BE2C (cell line): ENCODE results near the gene CREG1.

Source experiments
- DNase-seq: peaks from one replicate; pipeline ENCODE4 v3.0.0-alpha.2; 2020
- H3K27me3 ChIP-seq: fragments of 250-450 bp; sonication (Bioruptor Pico); 2 replicates; pipeline ENCODE4 v1.5.1; 2020; ENCODE audit warnings: mild to moderate bottlenecking
- H3K36me3 ChIP-seq: fragments of 250-450 bp; sonication (Bioruptor Pico); 2 replicates; pipeline ENCODE4 v1.5.1; 2020; ENCODE audit warnings: mild to moderate bottlenecking
- H3K4me1 ChIP-seq: fragments of 250-450 bp; sonication (Bioruptor Pico); 2 replicates; pipeline ENCODE4 v1.5.1; 2020
- H3K4me3 ChIP-seq: 2 replicates; pipeline ENCODE4 v1.5.1; 2011; ENCODE audit warnings: low read depth, low read length
- H3K9me3 ChIP-seq: fragments of 250-450 bp; sonication (Bioruptor Pico); 2 replicates; pipeline ENCODE4 v1.5.1; 2020
- TF ChIP-seq, protein P1 (sequence below): IDR thresholded peaks from 2 replicates; pipeline ENCODE4 v1.5.1; 2012; ENCODE audit warnings: mild to moderate bottlenecking, low read depth, low read length

CREG1 gene

DNA sequence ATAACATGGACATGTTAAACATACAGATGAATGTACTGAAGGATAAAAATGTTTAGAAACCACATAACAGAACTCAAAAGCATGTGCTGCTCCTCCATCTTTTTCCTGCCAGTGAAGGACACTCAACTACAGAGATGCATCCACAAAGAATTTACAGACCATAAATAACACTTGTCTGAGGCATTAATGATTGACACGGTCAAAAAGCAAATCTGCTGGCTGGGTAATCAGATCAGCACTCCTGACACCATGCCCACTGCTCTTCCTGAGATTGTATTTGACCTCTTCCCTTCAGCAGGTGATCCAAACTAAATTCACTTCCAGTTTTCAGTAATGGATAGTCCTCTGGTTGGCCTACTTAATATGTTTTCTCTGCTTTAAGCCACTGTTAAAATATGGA is 6.6 kb downstream of the CREG1 start:
- no peaks in the 10 kb centered on the region for H3K27me3 ChIP-seq
- H3K4me3 ChIP-seq, result no peak overlapping the region
- H3K36me3 ChIP-seq, result no peaks in the 10 kb centered on the region; the same call in 1 of the 2 replicates
- H3K9me3 ChIP-seq, result no peaks in the 10 kb centered on the region
- no peaks in the 10 kb centered on the region for H3K4me1 ChIP-seq
- DNase-seq, result no peak
- TF ChIP-seq, protein P1, sequence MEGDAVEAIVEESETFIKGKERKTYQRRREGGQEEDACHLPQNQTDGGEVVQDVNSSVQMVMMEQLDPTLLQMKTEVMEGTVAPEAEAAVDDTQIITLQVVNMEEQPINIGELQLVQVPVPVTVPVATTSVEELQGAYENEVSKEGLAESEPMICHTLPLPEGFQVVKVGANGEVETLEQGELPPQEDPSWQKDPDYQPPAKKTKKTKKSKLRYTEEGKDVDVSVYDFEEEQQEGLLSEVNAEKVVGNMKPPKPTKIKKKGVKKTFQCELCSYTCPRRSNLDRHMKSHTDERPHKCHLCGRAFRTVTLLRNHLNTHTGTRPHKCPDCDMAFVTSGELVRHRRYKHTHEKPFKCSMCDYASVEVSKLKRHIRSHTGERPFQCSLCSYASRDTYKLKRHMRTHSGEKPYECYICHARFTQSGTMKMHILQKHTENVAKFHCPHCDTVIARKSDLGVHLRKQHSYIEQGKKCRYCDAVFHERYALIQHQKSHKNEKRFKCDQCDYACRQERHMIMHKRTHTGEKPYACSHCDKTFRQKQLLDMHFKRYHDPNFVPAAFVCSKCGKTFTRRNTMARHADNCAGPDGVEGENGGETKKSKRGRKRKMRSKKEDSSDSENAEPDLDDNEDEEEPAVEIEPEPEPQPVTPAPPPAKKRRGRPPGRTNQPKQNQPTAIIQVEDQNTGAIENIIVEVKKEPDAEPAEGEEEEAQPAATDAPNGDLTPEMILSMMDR, result no peak

- H3K4me1 ChIP-seq, result no peaks in the 10 kb centered on the region
- H3K4me3 ChIP-seq, result no peak overlapping the region
- TF ChIP-seq, protein P1, result no peak
- no peaks in the 10 kb centered on the region; the same call in 1 of the 2 replicates for H3K36me3 ChIP-seq
- no peaks in the 10 kb centered on the region for H3K27me3 ChIP-seq
- DNase-seq, result no peak
- H3K9me3 ChIP-seq, result no peaks in the 10 kb centered on the region
Measured at GRCh38 chr1:167545349-167545748, 8.2 kb downstream of the CREG1 start.

DNA sequence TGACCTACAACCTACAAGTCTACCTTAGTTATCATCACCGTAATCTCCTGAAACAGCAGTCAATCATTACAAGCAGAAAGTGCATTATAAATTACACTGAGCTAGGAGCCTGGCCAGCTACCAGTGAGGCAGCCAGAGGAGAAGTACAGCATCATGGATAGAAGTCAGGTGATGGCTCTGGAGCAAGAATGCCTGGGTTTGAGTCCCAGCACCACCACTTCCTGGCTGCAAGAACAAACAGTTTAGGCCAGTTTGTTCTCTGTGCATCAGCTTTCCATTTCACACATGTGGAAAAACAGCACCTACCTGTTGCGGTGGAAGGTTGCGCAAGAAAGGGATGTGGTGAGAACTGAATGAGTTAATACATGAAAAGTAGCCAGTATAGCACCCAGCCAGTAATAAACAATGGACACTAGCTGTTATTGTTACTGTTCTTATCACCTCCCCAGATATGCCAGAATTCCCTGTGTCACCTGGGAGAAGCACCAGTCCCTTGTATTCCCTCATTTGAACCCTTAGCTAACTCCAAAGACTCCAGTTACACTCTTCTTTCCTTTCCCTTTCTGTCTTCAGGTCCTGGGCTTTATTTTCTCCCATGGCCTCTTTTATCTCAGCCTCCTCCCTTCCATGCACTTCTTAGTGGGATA is 9.0 kb downstream of the CREG1 start:
- no peak for DNase-seq
- H3K4me1 ChIP-seq, result no peaks in the 10 kb centered on the region
- H3K4me3 ChIP-seq, result no peak overlapping the region
- no peaks in the 10 kb centered on the region; the same call in 1 of the 2 replicates for H3K36me3 ChIP-seq
- no peaks in the 10 kb centered on the region for H3K9me3 ChIP-seq
- TF ChIP-seq, protein P1, result no peak
- no peaks in the 10 kb centered on the region for H3K27me3 ChIP-seq

DNA sequence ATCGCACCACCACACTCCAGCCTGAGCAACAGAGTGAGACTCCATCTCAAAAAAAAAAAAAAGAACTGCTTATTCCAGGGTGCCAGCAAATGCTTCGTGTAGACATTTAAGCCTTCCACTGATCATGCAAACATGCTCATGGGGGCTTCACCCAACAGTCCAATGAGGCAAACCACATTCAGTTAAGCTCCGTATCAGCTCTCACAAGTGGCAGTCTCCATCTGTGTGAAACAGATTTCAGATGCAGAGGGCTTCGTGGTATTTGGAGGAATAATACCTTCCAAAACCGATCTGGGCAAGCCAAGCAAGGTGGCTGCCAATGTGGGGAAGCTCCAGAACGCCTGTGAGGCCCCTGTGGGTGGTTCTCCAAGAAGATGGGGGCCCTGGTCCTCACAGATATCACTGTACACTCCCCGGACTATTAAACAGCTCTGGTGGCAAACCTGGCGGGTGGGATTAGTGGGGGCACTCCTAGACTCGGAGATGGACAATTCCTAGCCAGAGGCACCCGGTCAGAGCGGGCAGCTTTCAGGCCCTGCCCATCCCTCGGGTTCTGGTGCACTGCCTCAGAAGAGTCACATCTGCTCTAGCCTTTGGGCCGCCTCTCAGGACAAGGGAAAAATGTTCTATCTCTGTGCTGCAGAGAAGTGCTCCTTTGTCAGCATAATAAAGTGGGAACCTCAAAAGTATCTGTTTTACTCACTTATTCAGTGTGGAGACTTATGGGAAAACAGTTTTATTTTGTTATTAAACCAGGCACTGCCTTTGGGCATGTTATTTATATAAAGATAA is 10.2 kb downstream of the CREG1 start:
- no peak for DNase-seq
- TF ChIP-seq, protein P1, result no peak
- H3K4me1 ChIP-seq, result no peaks in the 10 kb centered on the region
- no peak overlapping the region for H3K4me3 ChIP-seq
- H3K36me3 ChIP-seq, result no peaks in the 10 kb centered on the region; the same call in 1 of the 2 replicates
- no peaks in the 10 kb centered on the region for H3K9me3 ChIP-seq
- H3K27me3 ChIP-seq, result no peaks in the 10 kb centered on the region

- TF ChIP-seq, protein P1, result no peak
- Histone ChIP-seq H3K4me1 (no peaks in the 10 kb centered on the region), H3K27me3 (no peaks in the 10 kb centered on the region), H3K36me3 (no peaks in the 10 kb centered on the region; the same call in 1 of the 2 replicates), H3K4me3 (no peak overlapping the region), H3K9me3 (no peaks in the 10 kb centered on the region)
- no peak for DNase-seq
Measured at GRCh38 chr1:167542109-167543032, 11.2 kb downstream of the CREG1 start.
